H1 (cell line): ENCODE results near the gene SNAP25. TPM values are rescaled to one million over a fixed set of nuclear protein-coding genes. Genes with fewer than 3 reads are reported as not detected.

Experiments used
- JUND ChIP-seq: IDR thresholded peaks from 2 replicates; pipeline ENCODE4 v1.6.1; 2011; ENCODE audit warnings: mild to moderate bottlenecking, improper control_type of control experiment, low read length
- KDM5A ChIP-seq: fragments of 200-600 bp; IDR thresholded peaks from 2 replicates; pipeline ENCODE4 v1.7.1; 2012; ENCODE audit warnings: mild to moderate bottlenecking, low read length, inconsistent platforms, mixed read lengths
- SP1 ChIP-seq: IDR thresholded peaks from 2 replicates; pipeline ENCODE4 v1.6.1; 2011; ENCODE audit warnings: low read depth, low read length
- SP2 ChIP-seq: IDR thresholded peaks from 2 replicates; pipeline ENCODE4 v1.6.1; 2012; ENCODE audit warnings: mild to moderate bottlenecking, low read length, inconsistent platforms
- polyA plus RNA-seq, 7 experiments: library from polyadenylated mRNA; depleted of rRNA in 3 of 7; stranded (reverse) in 5 of 7; unstranded in 2 of 7; fragments of >200 nt in 5 of 7; fragments of 200-250 nt in 2 of 7; gene quantifications; 1 replicate in 5 of 7; 2 replicates in 1 of 7; 4 replicates in 1 of 7; pipeline versions ENCODE4 v1.2.1 to v1.2.3, GENCODE V29; 2011 to 2013; ENCODE audit warnings: missing spikeins in 2 of 7, mixed read lengths in 2 of 7
- total RNA-seq: library from RNA; stranded (reverse); fragmentation: NEBNext Ultra II Directional; extraction: Animal tissue kit (Norgen Biotek cat#: 25700); gene quantifications from 2 replicates; pipeline ENCODE4 v1.2.1, GENCODE V29; 2021
- TF ChIP-seq, protein P1 (sequence below): fragments of 300-600 bp; sonication (generic); IDR thresholded peaks from 2 replicates; pipeline ENCODE4 v1.7.1; 2012; ENCODE audit warnings: low read length, moderate library complexity, mild to moderate bottlenecking, inconsistent platforms; ENCODE audit not compliant: insufficient replicate concordance

SNAP25 gene
- total and polyA plus RNA-seq, 2 of the 8 experiments (the other 6 are each of a cell fraction or from before 2014, with no cell fraction given) = 0.51 to 0.52 TPM

DNA sequence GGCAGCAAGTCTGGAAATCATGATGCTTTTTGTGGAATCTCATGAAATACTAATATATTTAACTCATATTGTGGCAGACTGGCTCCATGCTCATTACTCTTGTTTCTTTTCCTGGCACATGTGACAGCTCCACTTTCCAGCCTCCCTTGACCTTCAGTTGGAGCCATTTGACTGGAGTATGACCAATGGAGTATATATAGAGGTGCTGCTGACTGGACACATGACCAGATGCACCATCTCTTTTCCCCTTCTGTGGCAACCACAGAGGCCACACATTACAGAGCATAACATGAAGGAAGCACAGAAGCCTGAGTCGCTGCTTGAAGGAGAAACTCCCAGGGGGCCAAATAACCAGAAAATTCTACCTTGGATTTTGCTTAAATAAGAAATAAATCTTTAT is 138.0 kb downstream of the SNAP25 start (continued):
- TF ChIP-seq, protein P1, sequence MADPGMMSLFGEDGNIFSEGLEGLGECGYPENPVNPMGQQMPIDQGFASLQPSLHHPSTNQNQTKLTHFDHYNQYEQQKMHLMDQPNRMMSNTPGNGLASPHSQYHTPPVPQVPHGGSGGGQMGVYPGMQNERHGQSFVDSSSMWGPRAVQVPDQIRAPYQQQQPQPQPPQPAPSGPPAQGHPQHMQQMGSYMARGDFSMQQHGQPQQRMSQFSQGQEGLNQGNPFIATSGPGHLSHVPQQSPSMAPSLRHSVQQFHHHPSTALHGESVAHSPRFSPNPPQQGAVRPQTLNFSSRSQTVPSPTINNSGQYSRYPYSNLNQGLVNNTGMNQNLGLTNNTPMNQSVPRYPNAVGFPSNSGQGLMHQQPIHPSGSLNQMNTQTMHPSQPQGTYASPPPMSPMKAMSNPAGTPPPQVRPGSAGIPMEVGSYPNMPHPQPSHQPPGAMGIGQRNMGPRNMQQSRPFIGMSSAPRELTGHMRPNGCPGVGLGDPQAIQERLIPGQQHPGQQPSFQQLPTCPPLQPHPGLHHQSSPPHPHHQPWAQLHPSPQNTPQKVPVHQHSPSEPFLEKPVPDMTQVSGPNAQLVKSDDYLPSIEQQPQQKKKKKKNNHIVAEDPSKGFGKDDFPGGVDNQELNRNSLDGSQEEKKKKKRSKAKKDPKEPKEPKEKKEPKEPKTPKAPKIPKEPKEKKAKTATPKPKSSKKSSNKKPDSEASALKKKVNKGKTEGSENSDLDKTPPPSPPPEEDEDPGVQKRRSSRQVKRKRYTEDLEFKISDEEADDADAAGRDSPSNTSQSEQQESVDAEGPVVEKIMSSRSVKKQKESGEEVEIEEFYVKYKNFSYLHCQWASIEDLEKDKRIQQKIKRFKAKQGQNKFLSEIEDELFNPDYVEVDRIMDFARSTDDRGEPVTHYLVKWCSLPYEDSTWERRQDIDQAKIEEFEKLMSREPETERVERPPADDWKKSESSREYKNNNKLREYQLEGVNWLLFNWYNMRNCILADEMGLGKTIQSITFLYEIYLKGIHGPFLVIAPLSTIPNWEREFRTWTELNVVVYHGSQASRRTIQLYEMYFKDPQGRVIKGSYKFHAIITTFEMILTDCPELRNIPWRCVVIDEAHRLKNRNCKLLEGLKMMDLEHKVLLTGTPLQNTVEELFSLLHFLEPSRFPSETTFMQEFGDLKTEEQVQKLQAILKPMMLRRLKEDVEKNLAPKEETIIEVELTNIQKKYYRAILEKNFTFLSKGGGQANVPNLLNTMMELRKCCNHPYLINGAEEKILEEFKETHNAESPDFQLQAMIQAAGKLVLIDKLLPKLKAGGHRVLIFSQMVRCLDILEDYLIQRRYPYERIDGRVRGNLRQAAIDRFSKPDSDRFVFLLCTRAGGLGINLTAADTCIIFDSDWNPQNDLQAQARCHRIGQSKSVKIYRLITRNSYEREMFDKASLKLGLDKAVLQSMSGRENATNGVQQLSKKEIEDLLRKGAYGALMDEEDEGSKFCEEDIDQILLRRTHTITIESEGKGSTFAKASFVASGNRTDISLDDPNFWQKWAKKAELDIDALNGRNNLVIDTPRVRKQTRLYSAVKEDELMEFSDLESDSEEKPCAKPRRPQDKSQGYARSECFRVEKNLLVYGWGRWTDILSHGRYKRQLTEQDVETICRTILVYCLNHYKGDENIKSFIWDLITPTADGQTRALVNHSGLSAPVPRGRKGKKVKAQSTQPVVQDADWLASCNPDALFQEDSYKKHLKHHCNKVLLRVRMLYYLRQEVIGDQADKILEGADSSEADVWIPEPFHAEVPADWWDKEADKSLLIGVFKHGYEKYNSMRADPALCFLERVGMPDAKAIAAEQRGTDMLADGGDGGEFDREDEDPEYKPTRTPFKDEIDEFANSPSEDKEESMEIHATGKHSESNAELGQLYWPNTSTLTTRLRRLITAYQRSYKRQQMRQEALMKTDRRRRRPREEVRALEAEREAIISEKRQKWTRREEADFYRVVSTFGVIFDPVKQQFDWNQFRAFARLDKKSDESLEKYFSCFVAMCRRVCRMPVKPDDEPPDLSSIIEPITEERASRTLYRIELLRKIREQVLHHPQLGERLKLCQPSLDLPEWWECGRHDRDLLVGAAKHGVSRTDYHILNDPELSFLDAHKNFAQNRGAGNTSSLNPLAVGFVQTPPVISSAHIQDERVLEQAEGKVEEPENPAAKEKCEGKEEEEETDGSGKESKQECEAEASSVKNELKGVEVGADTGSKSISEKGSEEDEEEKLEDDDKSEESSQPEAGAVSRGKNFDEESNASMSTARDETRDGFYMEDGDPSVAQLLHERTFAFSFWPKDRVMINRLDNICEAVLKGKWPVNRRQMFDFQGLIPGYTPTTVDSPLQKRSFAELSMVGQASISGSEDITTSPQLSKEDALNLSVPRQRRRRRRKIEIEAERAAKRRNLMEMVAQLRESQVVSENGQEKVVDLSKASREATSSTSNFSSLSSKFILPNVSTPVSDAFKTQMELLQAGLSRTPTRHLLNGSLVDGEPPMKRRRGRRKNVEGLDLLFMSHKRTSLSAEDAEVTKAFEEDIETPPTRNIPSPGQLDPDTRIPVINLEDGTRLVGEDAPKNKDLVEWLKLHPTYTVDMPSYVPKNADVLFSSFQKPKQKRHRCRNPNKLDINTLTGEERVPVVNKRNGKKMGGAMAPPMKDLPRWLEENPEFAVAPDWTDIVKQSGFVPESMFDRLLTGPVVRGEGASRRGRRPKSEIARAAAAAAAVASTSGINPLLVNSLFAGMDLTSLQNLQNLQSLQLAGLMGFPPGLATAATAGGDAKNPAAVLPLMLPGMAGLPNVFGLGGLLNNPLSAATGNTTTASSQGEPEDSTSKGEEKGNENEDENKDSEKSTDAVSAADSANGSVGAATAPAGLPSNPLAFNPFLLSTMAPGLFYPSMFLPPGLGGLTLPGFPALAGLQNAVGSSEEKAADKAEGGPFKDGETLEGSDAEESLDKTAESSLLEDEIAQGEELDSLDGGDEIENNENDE = no peak
- TF ChIP-seq SP1 = no peak
- no peak for TF ChIP-seq JUND
- no peak for TF ChIP-seq SP2
- no peak for TF ChIP-seq KDM5A
- TF ChIP-seq, all 59 proteins: peak for 0
